HG02623 (cell line): ENCODE data around the gene CYP2F1.
"Not testable (repeated sequence)": the region's sequence is repeated elsewhere in the genome, so short reads cannot be mapped to it uniquely, and the experiment has no call there.

Experiments
- ATAC-seq: cut with Tn5 transposase; IDR thresholded peaks from one replicate; pipeline ENCODE4 v1.9.1; 2021; ENCODE audit warnings: moderate library complexity; ENCODE audit not compliant: unreplicated experiment

CYP2F1 gene, protein sequence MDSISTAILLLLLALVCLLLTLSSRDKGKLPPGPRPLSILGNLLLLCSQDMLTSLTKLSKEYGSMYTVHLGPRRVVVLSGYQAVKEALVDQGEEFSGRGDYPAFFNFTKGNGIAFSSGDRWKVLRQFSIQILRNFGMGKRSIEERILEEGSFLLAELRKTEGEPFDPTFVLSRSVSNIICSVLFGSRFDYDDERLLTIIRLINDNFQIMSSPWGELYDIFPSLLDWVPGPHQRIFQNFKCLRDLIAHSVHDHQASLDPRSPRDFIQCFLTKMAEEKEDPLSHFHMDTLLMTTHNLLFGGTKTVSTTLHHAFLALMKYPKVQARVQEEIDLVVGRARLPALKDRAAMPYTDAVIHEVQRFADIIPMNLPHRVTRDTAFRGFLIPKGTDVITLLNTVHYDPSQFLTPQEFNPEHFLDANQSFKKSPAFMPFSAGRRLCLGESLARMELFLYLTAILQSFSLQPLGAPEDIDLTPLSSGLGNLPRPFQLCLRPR

GRCh38 chr19:41114132-41114531, at the start of gene CYP2F1:
Gene CYP2F1 (plus strand): TSS chr19:41114432. CDS start chr19:41116189, 1,757 bp downstream.
- no peak for ATAC-seq

DNA sequence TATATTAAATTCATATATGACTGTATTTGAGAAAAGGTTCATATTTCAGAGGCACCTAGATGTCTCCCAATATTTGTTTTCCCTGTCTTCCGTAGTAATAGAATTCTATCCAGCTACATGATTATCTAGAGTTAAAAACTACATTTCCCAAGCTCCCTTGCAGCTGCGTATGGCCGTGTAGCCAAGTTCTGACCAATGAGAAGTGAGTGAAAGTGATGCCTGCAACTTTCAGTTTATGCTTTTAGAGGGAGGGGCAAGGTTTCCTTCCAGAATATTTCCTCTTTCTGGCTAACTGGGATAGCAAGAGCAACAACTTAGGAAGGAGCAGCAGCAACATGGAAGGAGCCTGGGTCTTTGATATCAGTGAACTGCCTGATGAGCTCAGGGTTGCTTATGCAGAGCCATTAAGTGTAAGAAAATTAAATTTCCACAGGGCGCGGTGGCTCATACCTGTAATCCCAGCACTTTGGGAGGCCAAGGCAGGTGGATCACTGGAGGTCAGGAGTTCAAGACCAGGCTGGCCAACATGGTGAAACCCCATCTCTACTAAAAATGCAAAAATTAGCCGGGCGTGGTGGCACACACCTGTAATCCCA, 49.2 kb upstream of the CYP2F1 start:
- ATAC-seq: no peak

GRCh38 chr19:41076286-41076685, 37.9 kb upstream of the CYP2F1 start:
- ATAC-seq: no peak

DNA sequence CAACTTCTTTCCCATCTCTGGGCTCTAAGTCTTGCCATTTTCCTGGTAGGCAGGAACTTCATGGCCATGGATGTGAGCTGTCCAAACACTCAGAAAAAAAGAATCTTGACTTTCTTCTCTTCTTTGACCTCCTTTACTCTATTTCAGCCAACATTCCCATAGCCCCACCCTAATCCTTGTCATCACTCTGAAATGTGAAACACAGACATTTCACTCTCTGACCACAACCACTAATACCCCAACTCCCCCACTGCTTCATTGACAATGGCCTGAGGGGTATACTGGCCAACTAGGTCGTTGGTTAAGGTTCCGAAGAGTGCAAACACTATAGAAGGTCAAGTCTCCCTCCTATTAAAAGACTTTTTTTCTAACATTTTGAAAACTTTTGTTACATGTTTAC, 30.7 kb upstream of the CYP2F1 start:
- no peak for ATAC-seq

GRCh38 chr19:41085748-41086415, 28.4 kb upstream of the CYP2F1 start:
- ATAC-seq: no peak

DNA sequence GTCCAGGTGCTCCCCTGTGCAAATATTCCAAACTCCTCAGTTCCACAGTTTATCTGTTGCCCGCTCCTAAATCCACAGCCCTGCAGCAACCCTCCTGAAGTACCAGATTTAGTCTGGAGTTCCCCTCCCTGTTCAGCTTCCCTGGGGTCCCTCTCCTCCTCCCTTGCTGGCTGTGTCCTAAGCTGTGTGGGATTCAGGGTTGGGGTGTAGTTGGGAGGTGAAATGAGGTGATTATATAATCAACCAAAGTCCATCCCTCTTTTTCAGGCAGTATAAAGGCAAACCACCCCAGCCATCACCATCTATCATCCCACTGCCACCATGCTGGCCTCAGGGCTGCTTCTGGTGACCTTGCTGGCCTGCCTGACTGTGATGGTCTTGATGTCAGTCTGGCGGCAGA, 26.1 kb upstream of the CYP2F1 start, which contains the start of gene CYP2A13:
CYP2A13 (plus strand) TSS at position 301 of the 400 bp plus-strand sequence; CDS start at position 322, 21 bp downstream.
- no peak for ATAC-seq

DNA sequence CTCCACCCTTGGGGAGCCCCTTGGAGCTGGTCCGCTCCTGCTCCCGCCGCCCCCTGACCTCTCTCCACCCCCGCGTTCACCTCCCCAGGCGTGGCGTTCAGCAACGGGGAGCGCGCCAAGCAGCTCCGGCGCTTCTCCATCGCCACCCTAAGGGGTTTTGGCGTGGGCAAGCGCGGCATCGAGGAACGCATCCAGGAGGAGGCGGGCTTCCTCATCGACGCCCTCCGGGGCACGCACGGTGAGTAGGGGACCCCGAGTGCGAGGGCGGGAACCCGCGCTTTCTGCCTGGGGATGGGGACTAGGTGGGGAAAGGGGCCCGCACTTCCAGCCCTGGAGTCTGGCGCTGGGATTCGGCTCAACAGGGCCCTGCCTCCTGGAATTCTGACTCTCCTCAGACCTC, 24.3 kb upstream of the CYP2F1 start:
- no peak for ATAC-seq

DNA sequence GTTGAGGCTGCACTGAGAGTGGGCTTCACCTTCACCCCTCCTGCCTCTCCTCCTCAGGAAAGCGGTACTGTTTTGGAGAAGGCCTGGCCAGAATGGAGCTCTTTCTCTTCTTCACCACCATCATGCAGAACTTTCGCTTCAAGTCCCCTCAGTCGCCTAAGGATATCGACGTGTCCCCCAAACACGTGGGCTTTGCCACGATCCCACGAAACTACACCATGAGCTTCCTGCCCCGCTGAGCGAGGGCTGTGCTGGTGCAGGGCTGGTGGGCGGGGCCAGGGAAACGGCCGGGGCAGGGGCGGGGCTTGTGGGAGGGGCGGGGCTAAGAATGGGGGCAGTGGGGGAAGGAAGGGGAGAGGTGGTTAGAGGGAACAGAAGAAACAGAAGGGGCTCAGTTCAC, 18.5 kb upstream of the CYP2F1 start:
- ATAC-seq: no peak

GRCh38 chr19:41096353-41096752, 17.9 kb upstream of the CYP2F1 start:
- ATAC-seq: no peak

DNA sequence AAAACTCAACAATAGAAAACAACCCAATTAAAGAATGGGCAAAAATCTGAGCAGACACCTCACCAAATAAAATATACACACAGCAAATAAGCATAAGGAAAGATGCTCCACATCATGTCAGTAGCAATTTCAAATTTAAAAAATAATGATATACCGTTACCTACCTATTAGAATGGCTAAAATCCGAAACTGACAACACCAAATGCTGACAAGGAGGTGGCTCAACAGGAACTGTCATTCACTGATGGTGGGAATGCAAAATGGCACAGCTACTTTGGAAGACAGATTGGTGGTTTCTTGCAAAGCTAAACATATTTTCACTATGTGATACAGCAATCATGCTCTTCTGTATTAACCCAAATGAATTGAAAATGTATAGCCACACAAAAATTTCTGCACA, 16.9 kb upstream of the CYP2F1 start:
- no peak for ATAC-seq

GRCh38 chr19:41098762-41099161, 15.5 kb upstream of the CYP2F1 start:
- ATAC-seq: no peak

DNA sequence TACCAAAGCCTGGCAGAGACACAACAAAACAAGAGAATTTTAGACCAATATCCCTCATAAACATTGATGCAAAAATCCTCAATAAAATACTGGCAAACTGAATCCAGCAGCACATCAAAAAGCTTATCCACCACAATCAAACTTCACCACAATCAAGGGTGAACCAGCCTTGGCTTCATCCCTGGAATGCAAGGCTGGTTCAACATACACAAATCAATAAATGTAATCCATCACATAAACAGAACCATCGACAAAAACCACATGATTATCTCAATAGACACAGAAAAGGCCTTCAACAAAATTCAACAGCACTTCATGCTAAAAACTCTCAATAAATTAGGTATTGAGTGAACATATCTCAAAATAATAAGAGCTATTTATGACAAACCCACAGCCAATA, 12.0 kb upstream of the CYP2F1 start:
- not testable (repeated sequence) for ATAC-seq

DNA sequence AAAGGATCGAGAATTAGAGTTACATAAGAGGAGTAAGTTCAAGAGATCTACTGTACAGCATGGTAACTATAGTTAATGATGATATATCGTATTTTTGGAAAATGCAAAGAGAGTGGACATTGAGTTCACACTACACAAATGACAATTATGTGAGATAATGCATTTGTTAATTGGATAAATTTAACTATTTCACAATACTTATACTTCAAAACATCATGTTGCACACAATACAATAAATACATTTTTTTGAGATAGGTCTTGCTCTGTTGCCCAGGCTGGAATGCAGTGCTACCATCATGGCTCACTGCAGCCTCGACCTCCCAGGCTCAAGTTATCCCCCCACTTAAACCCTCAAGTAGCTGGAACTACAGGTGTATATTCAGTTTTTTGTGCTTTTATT, 8.1 kb upstream of the CYP2F1 start:
- no peak for ATAC-seq

DNA sequence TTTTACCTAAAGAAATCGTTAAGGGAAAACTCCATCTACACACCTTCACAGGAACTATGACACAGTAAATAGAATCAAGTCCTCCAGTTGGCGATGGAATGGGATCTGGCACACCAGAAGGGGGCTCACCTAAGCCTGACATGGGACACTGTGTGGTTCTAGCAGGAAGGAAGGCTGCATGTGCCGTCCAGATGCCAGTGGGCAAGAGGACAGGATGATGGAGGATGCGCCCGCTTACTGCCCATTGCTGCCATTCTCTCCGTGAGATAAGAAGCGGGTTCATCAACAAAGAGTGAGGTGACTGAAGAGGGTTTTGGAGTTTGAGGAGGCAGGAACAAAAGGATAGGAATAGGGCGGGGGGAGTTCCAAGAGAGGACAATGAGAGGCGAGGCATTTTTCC, 2.9 kb upstream of the CYP2F1 start:
- no peak for ATAC-seq

- ATAC-seq: no peak
These were observed 2.4 kb upstream of the CYP2F1 start for GRCh38 chr19:41111750-41112295.

- ATAC-seq: no peak
These were observed 1.4 kb upstream of the CYP2F1 start for GRCh38 chr19:41112728-41113290.

DNA sequence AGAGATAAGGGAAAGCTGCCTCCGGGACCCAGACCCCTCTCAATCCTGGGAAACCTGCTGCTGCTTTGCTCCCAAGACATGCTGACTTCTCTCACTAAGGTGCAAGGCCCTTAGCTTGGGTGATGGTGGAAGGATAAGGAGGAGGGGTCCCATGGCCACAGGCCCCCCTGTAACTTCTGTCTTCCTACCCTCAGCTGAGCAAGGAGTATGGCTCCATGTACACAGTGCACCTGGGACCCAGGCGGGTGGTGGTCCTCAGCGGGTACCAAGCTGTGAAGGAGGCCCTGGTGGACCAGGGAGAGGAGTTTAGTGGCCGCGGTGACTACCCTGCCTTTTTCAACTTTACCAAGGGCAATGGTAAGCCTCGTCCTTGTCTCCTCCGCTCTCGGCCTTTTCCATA, 2.0 kb downstream of the CYP2F1 start:
- no peak for ATAC-seq

DNA sequence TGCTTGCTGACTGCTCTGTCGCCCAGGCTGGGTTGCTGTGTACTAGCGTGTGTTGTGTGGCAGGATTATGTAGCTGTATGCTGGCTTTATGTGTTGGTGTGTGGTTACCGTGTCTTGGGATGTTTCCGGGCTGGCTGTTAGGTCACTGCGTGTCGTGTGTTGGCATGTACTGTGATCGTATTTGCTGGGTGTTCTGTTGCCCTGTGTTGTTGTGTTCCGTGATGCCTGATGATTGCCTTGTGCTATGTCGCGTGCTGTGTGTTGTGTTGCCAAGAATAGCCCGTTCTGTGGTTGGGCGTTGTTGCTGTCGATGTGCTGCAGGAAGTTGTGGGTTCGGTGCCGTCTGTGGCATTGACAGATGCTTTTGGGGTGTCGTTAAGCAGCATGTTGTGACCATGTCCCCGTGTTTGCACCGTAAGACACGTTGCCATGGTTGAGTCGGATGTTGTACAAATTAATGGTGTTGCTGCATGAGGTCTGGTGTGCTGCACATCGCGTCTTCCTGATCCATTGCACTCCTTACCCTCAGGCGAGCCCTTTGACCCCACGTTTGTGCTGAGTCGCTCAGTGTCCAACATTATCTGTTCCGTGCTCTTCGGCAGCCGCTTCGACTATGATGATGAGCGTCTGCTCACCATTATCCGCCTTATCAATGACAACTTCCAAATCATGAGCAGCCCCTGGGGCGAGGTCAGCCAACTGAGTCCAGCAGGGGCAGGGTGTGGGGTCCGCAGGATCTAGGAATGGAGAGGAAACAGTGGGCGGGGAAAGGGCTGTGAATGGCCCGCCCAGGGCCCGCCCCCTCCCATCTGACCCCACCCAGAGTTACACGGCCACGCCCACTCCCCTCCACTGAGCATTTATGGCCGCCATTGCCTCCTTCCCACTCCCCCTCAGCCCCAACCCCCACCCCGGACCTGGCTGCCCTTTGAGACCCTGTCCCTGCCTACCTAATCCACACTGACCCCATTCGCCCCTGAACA, 7.0 kb downstream of the CYP2F1 start:
- ATAC-seq: not testable (repeated sequence)

DNA sequence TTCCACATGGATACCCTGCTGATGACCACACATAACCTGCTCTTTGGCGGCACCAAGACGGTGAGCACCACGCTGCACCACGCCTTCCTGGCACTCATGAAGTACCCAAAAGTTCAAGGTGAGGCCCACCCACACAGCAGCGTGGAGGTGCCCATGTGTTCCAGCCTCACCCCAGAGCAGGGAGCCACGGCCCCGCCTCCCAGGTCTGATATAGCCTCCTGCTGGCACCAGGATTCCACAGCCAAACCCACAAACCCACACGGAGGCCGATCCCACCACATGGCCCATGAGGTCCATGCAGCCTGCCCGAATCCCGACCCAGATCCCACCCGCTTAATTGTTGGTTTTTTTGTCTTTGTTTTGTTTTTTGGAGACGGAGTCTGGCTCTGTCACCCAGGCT, 8.6 kb downstream of the CYP2F1 start:
- ATAC-seq: not testable (repeated sequence)

DNA sequence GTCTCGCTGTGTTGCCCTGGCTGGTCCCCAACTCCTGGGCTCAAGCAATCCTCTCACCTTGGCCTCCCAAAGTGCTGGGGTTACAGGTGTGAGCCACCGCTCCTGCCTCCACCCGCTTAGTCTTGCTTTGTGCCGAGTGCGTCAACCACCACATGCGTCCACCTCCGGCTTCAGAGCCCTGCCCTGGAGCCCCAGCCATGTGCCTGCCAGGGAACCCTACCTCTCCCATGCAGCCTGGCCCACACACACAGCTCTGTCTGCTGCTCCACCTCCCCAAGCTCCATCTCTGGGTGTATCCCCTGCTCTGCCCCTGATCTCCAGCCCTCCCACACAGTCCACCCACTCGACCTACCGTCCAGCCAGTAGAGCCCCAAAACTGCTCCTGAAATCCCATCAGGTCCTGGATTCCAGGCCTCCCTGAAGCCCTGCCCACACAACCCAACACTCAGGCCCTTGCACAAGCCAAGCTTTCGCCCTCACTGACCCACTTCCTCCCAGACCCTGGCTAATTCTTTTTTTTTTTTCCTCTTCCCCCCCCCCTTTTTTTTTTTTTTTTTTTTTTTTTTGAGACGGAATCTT, 9.6 kb downstream of the CYP2F1 start:
- no peak for ATAC-seq
